ENCODE measurements around the gene PLIN1.
"Not testable (repeated sequence)": the region's sequence is repeated elsewhere in the genome, so short reads cannot be mapped to it uniquely, and the experiment has no call there.

Gene PLIN1

GRCh38 chr15:89679212-89679611 is at the start of gene PLIN1:
TSS of gene PLIN1 (minus strand) at chr15:89679367. CDS start at chr15:89677489, 1,878 bp downstream.
- no peak for DNase-seq (ENCODE audit: low read depth, low spot score)

GRCh38 chr15:89728254-89728653 is 49.1 kb upstream of the PLIN1 start:
- DNase-seq (ENCODE audit: low read depth, low spot score), result no peak

- DNase-seq (ENCODE audit: low read depth, low spot score), result no peak
Observed at GRCh38 chr15:89725064-89725463, 45.9 kb upstream of the PLIN1 start.

GRCh38 chr15:89724621-89725020 is 45.5 kb upstream of the PLIN1 start:
- no peak for DNase-seq (ENCODE audit: low read depth, low spot score)

GRCh38 chr15:89723031-89723430 is 43.9 kb upstream of the PLIN1 start:
- no peak for DNase-seq (ENCODE audit: low read depth, low spot score)

- no peak for DNase-seq (ENCODE audit: low read depth, low spot score)
Observed at GRCh38 chr15:89714775-89715174, 35.6 kb upstream of the PLIN1 start.

GRCh38 chr15:89707577-89707976 is 28.4 kb upstream of the PLIN1 start:
- DNase-seq (ENCODE audit: low read depth, low spot score), result no peak

GRCh38 chr15:89704411-89704810 is 25.2 kb upstream of the PLIN1 start:
- DNase-seq (ENCODE audit: low read depth, low spot score), result no peak

- DNase-seq (ENCODE audit: low read depth, low spot score), result no peak
Observed at GRCh38 chr15:89695198-89695597, 16.0 kb upstream of the PLIN1 start.

- no peak for DNase-seq (ENCODE audit: low read depth, low spot score)
Observed at GRCh38 chr15:89693696-89694095, 14.5 kb upstream of the PLIN1 start.

- no peak for DNase-seq (ENCODE audit: low read depth, low spot score)
Observed at GRCh38 chr15:89693091-89693490, 13.9 kb upstream of the PLIN1 start.

- DNase-seq (ENCODE audit: low read depth, low spot score), result no peak
Observed at GRCh38 chr15:89690276-89691218, 11.4 kb upstream of the PLIN1 start, which contains the start of the genes PEX11A and WDR93. TSS of gene PEX11A (minus strand) at chr15:89690754. CDS start at chr15:89690632, 122 bp downstream. TSS of gene WDR93 (plus strand) at chr15:89690811. CDS start at chr15:89701747, 10,936 bp downstream.

- not testable (repeated sequence) for DNase-seq (ENCODE audit: low read depth, low spot score)
Observed at GRCh38 chr15:89689930-89690275, 10.7 kb upstream of the PLIN1 start.

GRCh38 chr15:89686522-89686921 is 7.4 kb upstream of the PLIN1 start:
- DNase-seq (ENCODE audit: low read depth, low spot score), result no peak

- no peak for DNase-seq (ENCODE audit: low read depth, low spot score)
Observed at GRCh38 chr15:89685995-89686394, 6.8 kb upstream of the PLIN1 start.

- no peak for DNase-seq (ENCODE audit: low read depth, low spot score)
Observed at GRCh38 chr15:89681146-89681545, 2.0 kb upstream of the PLIN1 start.

GRCh38 chr15:89680282-89680873 is 1.2 kb upstream of the PLIN1 start:
- DNase-seq (ENCODE audit: low read depth, low spot score), result no peak

- DNase-seq (ENCODE audit: low read depth, low spot score), result no peak
Observed at GRCh38 chr15:89677381-89677780, 1.8 kb downstream of the PLIN1 start.

- no peak for DNase-seq (ENCODE audit: low read depth, low spot score)
Observed at GRCh38 chr15:89675606-89676005, 3.6 kb downstream of the PLIN1 start.

GRCh38 chr15:89674526-89674925 is 4.6 kb downstream of the PLIN1 start:
- DNase-seq (ENCODE audit: low read depth, low spot score), result no peak

GRCh38 chr15:89673165-89673512 is 6.0 kb downstream of the PLIN1 start:
- DNase-seq (ENCODE audit: low read depth, low spot score), result no peak

GRCh38 chr15:89672221-89673164 is 6.7 kb downstream of the PLIN1 start:
- DNase-seq (ENCODE audit: low read depth, low spot score), result no peak
